Heart left ventricle (tissue), 13 donors: ENCODE results near the gene MAGEA9B.
"Not testable (repeated sequence)": the region's sequence is repeated elsewhere in the genome, so short reads cannot be mapped to it uniquely, and the experiment has no call there.

Experiments
- POLR2A ChIP-seq, 2 donors: fragments of 450-650 bp; IDR thresholded peaks; one replicate each; pipeline ENCODE4 v1.6.1; 2017; ENCODE audit warnings: antibody characterized with exemption in 2 of 2, mild to moderate bottlenecking in 2 of 2, moderate library complexity in 2 of 2
- TF ChIP-seq, protein P1 (sequence below), 12 donors: fragments of 200-600 bp; sonication (generic) in 4 of 12; IDR thresholded peaks; one replicate each; pipeline versions ENCODE4 v1.5.0 to v1.8.0; 2018 to 2022; ENCODE audit warnings: antibody characterized with exemption in 12 of 12, mild to moderate bottlenecking in 5 of 12
- donor health status: ischemic (EF 13 %, LVEDD 7.1; RV severe dilation, severe dysfunction).
- donor health status: DM: no; HTN: yes; CAD: no.
- donor health status: DM: no; HTN: no; CAD: no.
- donor health status: ischemic (EF 25% LVEDD 6.9; RV normal size, moderate dysfunction).
- donor health status: ischemic (EF 25% LVEDD 5.7; RV mildly dilated, moderate dysfunction).
- donor health status: ischemic (EF 35%, LVEDD 5.7; RV mildly dilated, moderate dysfunction).
- donor health status: nonischemic (EF 11% LVEDD 7.7; RV severe dilation, severe dysfunction).
- donor health status: DM: yes; HTN: yes; CAD: no.
- donor health status: PGD.
- donor health status: ischemic (EF 29% LVEDD 5.4; RV normal size, mild dysfunction).
- donor health status: nonischemic (EF 23%, LVEDD 6.1; RV moderate dilation, normal function).

- TF ChIP-seq, protein P1, sequence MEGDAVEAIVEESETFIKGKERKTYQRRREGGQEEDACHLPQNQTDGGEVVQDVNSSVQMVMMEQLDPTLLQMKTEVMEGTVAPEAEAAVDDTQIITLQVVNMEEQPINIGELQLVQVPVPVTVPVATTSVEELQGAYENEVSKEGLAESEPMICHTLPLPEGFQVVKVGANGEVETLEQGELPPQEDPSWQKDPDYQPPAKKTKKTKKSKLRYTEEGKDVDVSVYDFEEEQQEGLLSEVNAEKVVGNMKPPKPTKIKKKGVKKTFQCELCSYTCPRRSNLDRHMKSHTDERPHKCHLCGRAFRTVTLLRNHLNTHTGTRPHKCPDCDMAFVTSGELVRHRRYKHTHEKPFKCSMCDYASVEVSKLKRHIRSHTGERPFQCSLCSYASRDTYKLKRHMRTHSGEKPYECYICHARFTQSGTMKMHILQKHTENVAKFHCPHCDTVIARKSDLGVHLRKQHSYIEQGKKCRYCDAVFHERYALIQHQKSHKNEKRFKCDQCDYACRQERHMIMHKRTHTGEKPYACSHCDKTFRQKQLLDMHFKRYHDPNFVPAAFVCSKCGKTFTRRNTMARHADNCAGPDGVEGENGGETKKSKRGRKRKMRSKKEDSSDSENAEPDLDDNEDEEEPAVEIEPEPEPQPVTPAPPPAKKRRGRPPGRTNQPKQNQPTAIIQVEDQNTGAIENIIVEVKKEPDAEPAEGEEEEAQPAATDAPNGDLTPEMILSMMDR (IDR thresholded peaks at IDR 0.05) = not testable (repeated sequence)
- not testable (repeated sequence) for TF ChIP-seq POLR2A (IDR thresholded peaks at IDR 0.05)
These were observed 36.8 kb downstream of the MAGEA9B start for GRCh38 chrX:149550454-149550853.
